IMR-90 (cell line): ENCODE results near the gene HOXD10. TPM values are rescaled to one million over a fixed set of nuclear protein-coding genes. Genes with fewer than 3 reads are reported as not detected.

Experiments
- ATAC-seq: fragments of 200-7000 bp; cut with Tn5 transposase; 2 replicates; pipeline ENCODE4 v1.9.1; 2020; ENCODE audit warnings: low read depth, mild to moderate bottlenecking, moderate library complexity
- BruUV-seq: library from RNA; stranded (reverse); fragments of 400-500 nt; replicated peaks from 2 replicates; lab custom pipeline; 2021; lab: Mats Ljungman, UMichigan
- CTCF ChIA-PET: fragments of 300-600 bp; formaldehyde crosslinking; extraction: SDS; loops from one replicate; lab custom pipeline; 2021; ENCODE audit warnings: antibody characterized with exemption; lab: Yijun Ruan, JAX
- POLR2A ChIA-PET: fragments of 300-600 bp; sonication (Branson Sonifier 250); formaldehyde crosslinking; loops from one replicate; lab custom pipeline; 2022; ENCODE audit warnings: antibody characterized with exemption; ENCODE audit not compliant: unreplicated experiment; lab: Charles Lee
- DNase-seq: peaks from one replicate; pipeline ENCODE4 v3.0.0; 2013
- H2AFZ ChIP-seq: replicated peaks from 2 replicates; pipeline ENCODE3; 2013; ENCODE audit warnings: low read length, mild to moderate bottlenecking; ENCODE audit not compliant: poor library complexity
- H2AK5ac ChIP-seq: 2 replicates; pipeline ENCODE4 v1.6.1; 2013; ENCODE audit warnings: low read depth, low read length, inconsistent platforms
- H2AK9ac ChIP-seq: replicated peaks from 2 replicates; pipeline ENCODE3; 2013; ENCODE audit warnings: mild to moderate bottlenecking, low read depth, low read length, moderate library complexity; ENCODE audit not compliant: poor library complexity
- H2BK120ac ChIP-seq: 2 replicates; pipeline ENCODE4 v1.6.1; 2013; ENCODE audit warnings: low read depth, low read length, inconsistent platforms
- H2BK15ac ChIP-seq: 3 replicates; pipeline ENCODE4 v1.6.1; 2013; ENCODE audit warnings: low read depth, low read length, inconsistent platforms
- H2BK20ac ChIP-seq: 2 replicates; pipeline ENCODE4 v1.6.1; 2013; ENCODE audit warnings: low read depth, mild to moderate bottlenecking, inconsistent platforms, low read length, moderate library complexity
- H2BK5ac ChIP-seq: 2 replicates; pipeline ENCODE4 v1.6.1; 2013; ENCODE audit warnings: mild to moderate bottlenecking, low read depth, low read length, inconsistent platforms; ENCODE audit not compliant: poor library complexity, severe bottlenecking
- H3K14ac ChIP-seq: replicated peaks from 2 replicates; pipeline ENCODE4 v1.6.1; 2013; ENCODE audit warnings: low read depth, low read length, inconsistent platforms
- H3K18ac ChIP-seq: 2 replicates; pipeline ENCODE4 v1.6.1; 2013; ENCODE audit warnings: low read depth, low read length, control low read depth
- H3K23ac ChIP-seq: 2 replicates; pipeline ENCODE4 v1.6.1; 2013; ENCODE audit warnings: low read depth, low read length, inconsistent platforms
- H3K27ac ChIP-seq: 2 replicates; pipeline ENCODE4 v1.5.1; 2013; ENCODE audit warnings: mild to moderate bottlenecking, control low read depth, low read length; ENCODE audit not compliant: insufficient read depth
- H3K27me3 ChIP-seq: 2 replicates; pipeline ENCODE4 v1.6.1; 2013; ENCODE audit warnings: low read length; ENCODE audit not compliant: control insufficient read depth, insufficient read depth
- H3K36me3 ChIP-seq: 2 replicates; pipeline ENCODE4 v1.6.1; 2013; ENCODE audit warnings: low read length, mixed read lengths; ENCODE audit not compliant: control insufficient read depth, insufficient read depth
- H3K4ac ChIP-seq: 2 replicates; pipeline ENCODE4 v1.6.1; 2013; ENCODE audit warnings: low read depth, low read length, inconsistent platforms
- H3K4me1 ChIP-seq: 2 replicates; pipeline ENCODE4 v1.6.1; 2013; ENCODE audit warnings: low read length, mixed read lengths; ENCODE audit not compliant: control insufficient read depth, insufficient read depth
- H3K4me2 ChIP-seq: 2 replicates; pipeline ENCODE4 v1.6.1; 2013; ENCODE audit warnings: low read depth, mild to moderate bottlenecking, control low read depth, low read length, moderate library complexity
- H3K4me3 ChIP-seq: 2 replicates; pipeline ENCODE4 v1.5.1; 2013; ENCODE audit warnings: low read depth, mild to moderate bottlenecking, control low read depth, low read length, moderate library complexity; ENCODE audit not compliant: insufficient read depth
- H3K56ac ChIP-seq: 2 replicates; pipeline ENCODE4 v1.6.1; 2013; ENCODE audit warnings: low read length, inconsistent platforms; ENCODE audit not compliant: insufficient read depth; ENCODE audit errors: extremely low read depth
- H3K79me1 ChIP-seq, 2 experiments: 2 replicates each; pipeline ENCODE4 v1.6.1; 2013; ENCODE audit warnings: low read length in 2 of 2, inconsistent platforms in 1 of 2, low read depth in 1 of 2
- H3K9ac ChIP-seq: 2 replicates; pipeline ENCODE4 v1.6.1; 2013; ENCODE audit warnings: low read depth, low read length, control low read depth
- H3K9me1 ChIP-seq: 2 replicates; pipeline ENCODE4 v1.6.1; 2013; ENCODE audit warnings: low read length, inconsistent platforms; ENCODE audit not compliant: insufficient read depth
- H3K9me3 ChIP-seq: 2 replicates; pipeline ENCODE4 v1.6.1; 2013; ENCODE audit warnings: low read length; ENCODE audit not compliant: control insufficient read depth, insufficient read depth
- H4K20me1 ChIP-seq: 2 replicates; pipeline ENCODE4 v1.6.1; 2013; ENCODE audit warnings: low read length, inconsistent platforms; ENCODE audit not compliant: insufficient read depth
- H4K5ac ChIP-seq: 2 replicates; pipeline ENCODE4 v1.6.1; 2013; ENCODE audit warnings: mild to moderate bottlenecking, low read depth, low read length, control low read depth
- H4K8ac ChIP-seq, 2 experiments: 2 replicates each; pipeline ENCODE4 v1.6.1; 2013; ENCODE audit warnings: low read depth in 2 of 2, low read length in 2 of 2, control low read depth in 1 of 2, inconsistent platforms in 1 of 2
- H4K91ac ChIP-seq: 2 replicates; pipeline ENCODE4 v1.6.1; 2013; ENCODE audit warnings: low read depth, low read length, inconsistent platforms; ENCODE audit not compliant: insufficient read depth
- BHLHE40 ChIP-seq: fragments of 150-350 bp; IDR thresholded peaks from 2 replicates; pipeline ENCODE4 v1.6.1; 2016; ENCODE audit warnings: mild to moderate bottlenecking, low read depth, low read length
- CEBPB ChIP-seq: IDR thresholded peaks from 2 replicates; pipeline ENCODE4 v1.6.1; 2012; ENCODE audit warnings: low read depth, low read length, improper control_type of control experiment
- CHD1 ChIP-seq: IDR thresholded peaks from 2 replicates; pipeline ENCODE4 v1.6.1; 2012; ENCODE audit warnings: low read depth, low read length, improper control_type of control experiment
- CTCF ChIP-seq: conservative IDR thresholded peaks from 2 replicates; pipeline ENCODE4 v1.5.1; 2012; ENCODE audit warnings: mild to moderate bottlenecking, low read depth, low read length, improper control_type of control experiment
- FOS ChIP-seq: fragments of 150-350 bp; IDR thresholded peaks from 2 replicates; pipeline ENCODE4 v1.6.1; 2016; ENCODE audit warnings: low read depth, low read length
- MAFK ChIP-seq: IDR thresholded peaks from 2 replicates; pipeline ENCODE4 v1.6.1; 2012; ENCODE audit warnings: low read depth, low read length, improper control_type of control experiment
- MXI1 ChIP-seq: IDR thresholded peaks from 2 replicates; pipeline ENCODE4 v1.6.1; 2012; ENCODE audit warnings: low read depth, mild to moderate bottlenecking, low read length, moderate library complexity, borderline replicate concordance
- NFE2L2 ChIP-seq: fragments of 150-350 bp; IDR thresholded peaks from 2 replicates; pipeline ENCODE4 v1.6.1; 2016; ENCODE audit warnings: low read depth, mild to moderate bottlenecking, low read length
- POLR2A ChIP-seq: IDR thresholded peaks from 2 replicates; pipeline ENCODE4 v1.6.1; 2012; ENCODE audit warnings: mild to moderate bottlenecking, low read depth, low read length
- RAD21 ChIP-seq: IDR thresholded peaks from 2 replicates; pipeline ENCODE4 v1.6.1; 2012; ENCODE audit warnings: low read length, improper control_type of control experiment
- RCOR1 ChIP-seq: IDR thresholded peaks from 2 replicates; pipeline ENCODE4 v1.6.1; 2012; ENCODE audit warnings: mild to moderate bottlenecking, low read length, improper control_type of control experiment; ENCODE audit not compliant: insufficient replicate concordance
- RFX5 ChIP-seq: IDR thresholded peaks from 2 replicates; pipeline ENCODE4 v1.8.0; 2012; ENCODE audit warnings: low read depth, mild to moderate bottlenecking, low read length, moderate library complexity
- SMC3 ChIP-seq: fragments of 150-350 bp; IDR thresholded peaks from 2 replicates; pipeline ENCODE4 v1.6.1; 2016; ENCODE audit warnings: low read depth, mild to moderate bottlenecking, antibody characterized with exemption, low read length, moderate library complexity
- USF2 ChIP-seq: fragments of 150-350 bp; IDR thresholded peaks from 2 replicates; pipeline ENCODE4 v1.6.1; 2017; ENCODE audit warnings: mild to moderate bottlenecking, antibody characterized with exemption, low read length, low read depth
- WGBS, 2 experiments: methylation state at CpG; one replicate each; pipeline versions ENCODE4 v1.1.5 to v1.1.7; 2013; ENCODE audit warnings: missing lambda C conversion rate in 2 of 2; ENCODE audit not compliant: insufficient read length in 1 of 2; ENCODE audit errors: extremely low coverage in 2 of 2; 5-methylcytosine and 5-hydroxymethylcytosine counted together
- dilution Hi-C: fragments of 300-500 bp; cut with HindIII; formaldehyde crosslinking; loops from one replicate; pipeline ENCODE4 v1.14.3; 2018; ENCODE audit warnings: low sequenced_read_pairs; ENCODE audit not compliant: unreplicated experiment
- in situ Hi-C: fragments of 300-500 bp; cut with MboI; formaldehyde crosslinking; loops from 3 replicates; pipeline ENCODE4 v1.14.3; 2019; ENCODE audit warnings: low sequenced_read_pairs, inconsistent platforms, mixed read lengths
- intact Hi-C: fragments of 100-400 bp; cut with micrococcal nuclease; formaldehyde crosslinking; loops from 2 replicates; pipeline ENCODE4 v1.10.0; 2022
- polyA plus RNA-seq, 3 experiments: library from polyadenylated mRNA; depleted of rRNA; stranded (reverse); fragments of >200 nt; gene quantifications; 2 replicates each; pipeline ENCODE4 v1.2.3, GENCODE V29; 2012; ENCODE audit warnings: low replicate concordance in 1 of 3
- total RNA-seq: library from RNA; depleted of rRNA; stranded (reverse); fragments of >200 nt; gene quantifications from 2 replicates; pipeline ENCODE4 v1.2.3, GENCODE V29; 2012

The HOXD10 gene
- total and polyA plus RNA-seq, 2 of the 4 experiments (the other 2 are of a cell fraction), result not detected

GRCh38 chr2:176084611-176085119, 31.9 kb upstream of the HOXD10 start:
- Histone ChIP-seq H3K79me1 (no peaks in the 10 kb centered on the region), H3K9me3 (peaks cover 26% of the 10 kb centered on the region), H4K91ac (no peak overlapping the region), H2BK15ac (no peak overlapping the region), H3K36me3 (no peaks in the 10 kb centered on the region), H3K9me1 (no peaks in the 10 kb centered on the region), H3K4me1 (peaks cover 1% of the 10 kb centered on the region), H2BK5ac (no peak overlapping the region), H3K23ac (no peak overlapping the region), H4K5ac (no peak overlapping the region), H2AFZ (no peak overlapping the region), H3K4me3 (no peak overlapping the region), H4K20me1 (peaks cover 3% of the 10 kb centered on the region; the same call in 1 of the 2 replicates), H4K8ac (no peak overlapping the region), H2BK120ac (no peak overlapping the region), H2BK20ac (no peak overlapping the region), H3K4me2 (no peak overlapping the region), H3K4ac (no peak overlapping the region), H3K14ac (no peak overlapping the region), H3K18ac (no peak overlapping the region), H3K9ac (no peak overlapping the region), H2AK9ac (no peak overlapping the region), H3K56ac (no peak overlapping the region), H3K27ac (no peak overlapping the region), H2AK5ac (no peak overlapping the region), H3K27me3 (peaks cover 90% of the 10 kb centered on the region)
- dilution Hi-C loops (no loop called here), intact Hi-C loops (no loop called here), in situ Hi-C loops (loop anchor here (25.0 kb wide), 2 partner anchors 1047 to 1347 kb away; no protein-coding TSS in a partner anchor)
- no peak for TF ChIP-seq USF2
- TF ChIP-seq CTCF, result no peak
- TF ChIP-seq BHLHE40, result no peak
- TF ChIP-seq CHD1, result no peak
- TF ChIP-seq RCOR1, result no peak
- TF ChIP-seq POLR2A, result no peak
- no peak for TF ChIP-seq CEBPB
- no peak for TF ChIP-seq MXI1
- no peak for TF ChIP-seq NFE2L2
- no peak for TF ChIP-seq RFX5
- no peak for TF ChIP-seq MAFK
- TF ChIP-seq SMC3, result no peak
- no peak for TF ChIP-seq RAD21
- TF ChIP-seq FOS, result no peak
- ATAC-seq (no peak), DNase-seq (no peak)
- BruUV-seq, result no TSS peak
- CTCF ChIA-PET, result interaction anchor here (0.5 to 0.6 kb wide), 2 partner anchors 553 to 771 kb away, joined by 4 to 6 read pairs; no protein-coding TSS in a partner anchor
- POLR2A ChIA-PET, result no interaction called here
- 2% methylated on average over 21 of the region's 26 CpGs; no CpG with 5 or more reads in 1 of the 2 experiments for WGBS, 2 experiments
